ENCODE data around the gene MIER2.
"Not testable (repeated sequence)": the region's sequence is repeated elsewhere in the genome, so short reads cannot be mapped to it uniquely, and the experiment has no call there.

Gene MIER2

DNA sequence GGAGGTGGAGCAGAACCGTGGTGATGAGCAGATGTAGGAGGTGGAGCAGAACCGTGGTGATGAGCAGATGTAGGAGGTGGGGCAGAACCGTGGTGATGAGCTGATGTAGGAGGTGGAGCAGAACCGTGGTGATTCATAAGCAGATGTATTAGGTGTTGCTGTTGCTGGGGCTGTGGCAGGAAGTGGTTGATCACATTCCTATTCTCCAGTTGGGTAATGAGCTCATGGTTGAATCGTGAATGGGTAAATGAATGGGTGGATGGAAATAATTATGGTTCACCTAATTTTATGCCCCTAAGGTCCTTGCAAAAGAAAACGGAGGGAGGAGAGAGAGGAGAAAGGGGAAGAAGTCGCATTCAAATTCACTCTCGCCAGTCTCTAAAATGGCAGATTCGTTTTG, 38.0 kb upstream of the MIER2 start:
- H3K36me3 ChIP-seq (ENCODE audit: control insufficient read depth, insufficient read depth, low read length); H3K27me3 ChIP-seq (ENCODE audit: insufficient read depth, low read length, poor library complexity); H4K5ac ChIP-seq (ENCODE audit: low read length); H3K18ac ChIP-seq (ENCODE audit: low read length); H3K4me3 ChIP-seq (ENCODE audit: low read length); H2BK5ac ChIP-seq (ENCODE audit: low read length); H3K9ac ChIP-seq (ENCODE audit: low read length); H3K27ac ChIP-seq (ENCODE audit: low read depth, low read length); H2BK15ac ChIP-seq (replicated peaks; ENCODE audit: low read depth); H3K4me1 ChIP-seq (ENCODE audit: control insufficient read depth, low read depth, low read length); H3K23ac ChIP-seq (ENCODE audit: low read length); H3K56ac ChIP-seq (ENCODE audit: low read length); H3K79me1 ChIP-seq (ENCODE audit: low read length); H3K4me2 ChIP-seq (ENCODE audit: low read length); H4K8ac ChIP-seq (ENCODE audit: low read depth, low read length); H3K4ac ChIP-seq (ENCODE audit: low read depth, low read length); H2AK5ac ChIP-seq (ENCODE audit: low read length); H3K79me2 ChIP-seq (ENCODE audit: control insufficient read depth, insufficient read depth, low read length); DNase-seq; H2BK120ac ChIP-seq (ENCODE audit: low read depth, low read length): not testable (repeated sequence)
- WGBS (ENCODE audit: extremely low coverage, insufficient coverage, low lambda C conversion rate), result no CpG with 5 or more reads among the region's 9 CpGs

GRCh38 chr19:381901-382300, 37.3 kb upstream of the MIER2 start:
- not testable (repeated sequence) for H3K56ac ChIP-seq (ENCODE audit: low read length); H3K36me3 ChIP-seq (ENCODE audit: control insufficient read depth, insufficient read depth, low read length); H3K4me2 ChIP-seq (ENCODE audit: low read length); H3K4ac ChIP-seq (ENCODE audit: low read depth, low read length); H3K4me3 ChIP-seq (ENCODE audit: low read length); H3K27ac ChIP-seq (ENCODE audit: low read depth, low read length); DNase-seq; H3K23ac ChIP-seq (ENCODE audit: low read length); H4K8ac ChIP-seq (ENCODE audit: low read depth, low read length); H2BK120ac ChIP-seq (ENCODE audit: low read depth, low read length); H3K79me2 ChIP-seq (ENCODE audit: control insufficient read depth, insufficient read depth, low read length); H3K27me3 ChIP-seq (ENCODE audit: insufficient read depth, low read length, poor library complexity); H3K9ac ChIP-seq (ENCODE audit: low read length); H2BK5ac ChIP-seq (ENCODE audit: low read length); H4K5ac ChIP-seq (ENCODE audit: low read length); H2BK15ac ChIP-seq (replicated peaks; ENCODE audit: low read depth); H2AK5ac ChIP-seq (ENCODE audit: low read length); H3K79me1 ChIP-seq (ENCODE audit: low read length); H3K18ac ChIP-seq (ENCODE audit: low read length); H3K4me1 ChIP-seq (ENCODE audit: control insufficient read depth, low read depth, low read length)
- no CpG with 5 or more reads among the region's 11 CpGs for WGBS (ENCODE audit: extremely low coverage, insufficient coverage, low lambda C conversion rate)

- H3K79me1 ChIP-seq (ENCODE audit: low read length); H3K56ac ChIP-seq (ENCODE audit: low read length); H3K27me3 ChIP-seq (ENCODE audit: insufficient read depth, low read length, poor library complexity); H4K8ac ChIP-seq (ENCODE audit: low read depth, low read length); H3K79me2 ChIP-seq (ENCODE audit: control insufficient read depth, insufficient read depth, low read length); H2BK120ac ChIP-seq (ENCODE audit: low read depth, low read length); H3K9ac ChIP-seq (ENCODE audit: low read length); H2BK5ac ChIP-seq (ENCODE audit: low read length); H3K23ac ChIP-seq (ENCODE audit: low read length); H3K4me3 ChIP-seq (ENCODE audit: low read length); H3K4me1 ChIP-seq (ENCODE audit: control insufficient read depth, low read depth, low read length); H2BK15ac ChIP-seq (replicated peaks; ENCODE audit: low read depth); H3K27ac ChIP-seq (ENCODE audit: low read depth, low read length); H3K4me2 ChIP-seq (ENCODE audit: low read length); H4K5ac ChIP-seq (ENCODE audit: low read length); H3K4ac ChIP-seq (ENCODE audit: low read depth, low read length); H3K18ac ChIP-seq (ENCODE audit: low read length); DNase-seq; H3K36me3 ChIP-seq (ENCODE audit: control insufficient read depth, insufficient read depth, low read length); H2AK5ac ChIP-seq (ENCODE audit: low read length): not testable (repeated sequence)
- no CpG with 5 or more reads among the region's 17 CpGs for WGBS (ENCODE audit: extremely low coverage, insufficient coverage, low lambda C conversion rate)
These were observed 36.1 kb upstream of the MIER2 start for GRCh38 chr19:380618-381219.

- no CpG with 5 or more reads among the region's 16 CpGs for WGBS (ENCODE audit: extremely low coverage, insufficient coverage, low lambda C conversion rate)
- no peaks in the 10 kb centered on the region for H3K79me1 ChIP-seq (ENCODE audit: low read length)
These were observed 35.2 kb upstream of the MIER2 start for GRCh38 chr19:379796-380195.

GRCh38 chr19:378706-379105, 34.1 kb upstream of the MIER2 start:
- no peak for DNase-seq
- Histone ChIP-seq H3K79me2 (ENCODE audit: control insufficient read depth, insufficient read depth, low read length) (no peaks in the 10 kb centered on the region), H3K23ac (ENCODE audit: low read length) (no peak overlapping the region), H3K4me1 (ENCODE audit: control insufficient read depth, low read depth, low read length) (no peaks in the 10 kb centered on the region), H3K79me1 (ENCODE audit: low read length) (no peaks in the 10 kb centered on the region), H4K5ac (ENCODE audit: low read length) (no peak overlapping the region), H3K27ac (ENCODE audit: low read depth, low read length) (no peak overlapping the region), H3K27me3 (ENCODE audit: insufficient read depth, low read length, poor library complexity) (no peaks in the 10 kb centered on the region), H3K4me3 (ENCODE audit: low read length) (no peak overlapping the region), H2AK5ac (ENCODE audit: low read length) (no peak overlapping the region), H3K56ac (ENCODE audit: low read length) (no peak overlapping the region), H3K36me3 (ENCODE audit: control insufficient read depth, insufficient read depth, low read length) (no peaks in the 10 kb centered on the region), H2BK5ac (ENCODE audit: low read length) (no peak overlapping the region), H2BK120ac (ENCODE audit: low read depth, low read length) (no peak overlapping the region), H4K8ac (ENCODE audit: low read depth, low read length) (no peak overlapping the region), H3K4ac (ENCODE audit: low read depth, low read length) (no peak overlapping the region), H3K9ac (ENCODE audit: low read length) (no peak overlapping the region), H3K18ac (ENCODE audit: low read length) (no peak overlapping the region), H2BK15ac (replicated peaks; ENCODE audit: low read depth) (no peak overlapping the region), H3K4me2 (ENCODE audit: low read length) (no peak overlapping the region)
- no CpG with 5 or more reads among the region's 14 CpGs for WGBS (ENCODE audit: extremely low coverage, insufficient coverage, low lambda C conversion rate)

More at GRCh38 chr19:379796-380195, 35.2 kb upstream of the MIER2 start:
- Histone ChIP-seq H3K79me2 (ENCODE audit: control insufficient read depth, insufficient read depth, low read length) (no peaks in the 10 kb centered on the region), H2AK5ac (ENCODE audit: low read length) (no peak overlapping the region), H4K5ac (ENCODE audit: low read length) (no peak overlapping the region), H3K23ac (ENCODE audit: low read length) (no peak overlapping the region), H2BK5ac (ENCODE audit: low read length) (no peak overlapping the region), H3K27ac (ENCODE audit: low read depth, low read length) (no peak overlapping the region), H3K4me1 (ENCODE audit: control insufficient read depth, low read depth, low read length) (no peaks in the 10 kb centered on the region), H4K8ac (ENCODE audit: low read depth, low read length) (no peak overlapping the region), H2BK15ac (replicated peaks; ENCODE audit: low read depth) (no peak overlapping the region), H3K36me3 (ENCODE audit: control insufficient read depth, insufficient read depth, low read length) (no peaks in the 10 kb centered on the region), H3K4ac (ENCODE audit: low read depth, low read length) (no peak overlapping the region), H2BK120ac (ENCODE audit: low read depth, low read length) (no peak overlapping the region), H3K56ac (ENCODE audit: low read length) (no peak overlapping the region), H3K9ac (ENCODE audit: low read length) (no peak overlapping the region), H3K27me3 (ENCODE audit: insufficient read depth, low read length, poor library complexity) (no peaks in the 10 kb centered on the region), H3K18ac (ENCODE audit: low read length) (no peak overlapping the region), H3K4me3 (ENCODE audit: low read length) (no peak overlapping the region), H3K4me2 (ENCODE audit: low read length) (no peak overlapping the region)
- no peak for DNase-seq

Data from mesendoderm (in vitro differentiated cells).